GM04503 (cell line): Measurements from ENCODE around the gene DIAPH2.

Experiments used
- DNase-seq: peaks from one replicate; pipeline ENCODE4 v3.0.0-alpha.2; 2012; ENCODE audit warnings: low read depth

The DIAPH2 gene

GRCh38 chrX:97189668-97190067 lies 505.0 kb downstream of the DIAPH2 start:
- no peak for DNase-seq

GRCh38 chrX:97199501-97199900 lies 514.9 kb downstream of the DIAPH2 start:
- DNase-seq = no peak

GRCh38 chrX:97200454-97200853 lies 515.8 kb downstream of the DIAPH2 start:
- DNase-seq = no peak

GRCh38 chrX:97210501-97210900 lies 525.9 kb downstream of the DIAPH2 start:
- no peak for DNase-seq

GRCh38 chrX:97211070-97211469 lies 526.4 kb downstream of the DIAPH2 start:
- no peak for DNase-seq

- peak; percentile 9 for DNase-seq
These were observed 530.5 kb downstream of the DIAPH2 start for GRCh38 chrX:97215186-97215585.

- DNase-seq = no peak
These were observed 539.5 kb downstream of the DIAPH2 start for GRCh38 chrX:97224148-97224547.

- DNase-seq = no peak
These were observed 544.7 kb downstream of the DIAPH2 start for GRCh38 chrX:97229318-97229717.

GRCh38 chrX:97230948-97231347 lies 546.3 kb downstream of the DIAPH2 start:
- no peak for DNase-seq

- no peak for DNase-seq
These were observed 549.9 kb downstream of the DIAPH2 start for GRCh38 chrX:97234471-97235081.

- no peak for DNase-seq
These were observed 554.0 kb downstream of the DIAPH2 start for GRCh38 chrX:97238632-97239031.

GRCh38 chrX:97252111-97252510 lies 567.5 kb downstream of the DIAPH2 start:
- DNase-seq = no peak

GRCh38 chrX:97260679-97261078 lies 576.0 kb downstream of the DIAPH2 start:
- DNase-seq = no peak

- DNase-seq = no peak
These were observed 581.9 kb downstream of the DIAPH2 start for GRCh38 chrX:97266406-97267121.

- DNase-seq = no peak
These were observed 582.9 kb downstream of the DIAPH2 start for GRCh38 chrX:97267396-97268181.

- DNase-seq = peak; percentile 8
These were observed 583.6 kb downstream of the DIAPH2 start for GRCh38 chrX:97268182-97268680.

- no peak for DNase-seq
These were observed 599.9 kb downstream of the DIAPH2 start for GRCh38 chrX:97284531-97284930.

- DNase-seq = no peak
These were observed 605.6 kb downstream of the DIAPH2 start for GRCh38 chrX:97290199-97290598.

- DNase-seq = no peak
These were observed 609.4 kb downstream of the DIAPH2 start for GRCh38 chrX:97294041-97294440.

GRCh38 chrX:97295954-97296353 lies 611.3 kb downstream of the DIAPH2 start:
- DNase-seq = no peak

- no peak for DNase-seq
These were observed 622.3 kb downstream of the DIAPH2 start for GRCh38 chrX:97306771-97307470.

GRCh38 chrX:97308171-97308570 lies 623.5 kb downstream of the DIAPH2 start:
- peak; percentile 10 for DNase-seq
